HepG2 (cell line): ENCODE results near the gene CCDC57. TPM values are rescaled to one million over a fixed set of nuclear protein-coding genes. Genes with fewer than 3 reads are reported as not detected.

Experiments
- FOXK2 ChIP-seq: fragments of 450-650 bp; IDR thresholded peaks from 2 replicates; pipeline ENCODE4 v1.6.1; 2016
- HINFP ChIP-seq: sonication (generic); formaldehyde crosslinking; IDR thresholded peaks from 2 replicates; pipeline ENCODE4 v1.4.0; 2020; ENCODE audit warnings: low read depth, mild to moderate bottlenecking, missing genetic modification reagents
- IRX3 ChIP-seq: sonication (generic); formaldehyde crosslinking; IDR thresholded peaks from 2 replicates; pipeline ENCODE4 v1.8.1; 2023; ENCODE audit warnings: mild to moderate bottlenecking, low read depth, missing genetic modification reagents, borderline replicate concordance
- MAZ ChIP-seq, 2 experiments: sonication (generic) in 1 of 2; formaldehyde crosslinking in 1 of 2; IDR thresholded peaks; 2 replicates each; pipeline versions ENCODE4 v1.5.0 to v1.6.1; 2012 to 2020; ENCODE audit warnings: low read depth in 2 of 2, mild to moderate bottlenecking in 2 of 2, borderline replicate concordance in 1 of 2, improper control_type of control experiment in 1 of 2, low read length in 1 of 2, missing genetic modification reagents in 1 of 2, moderate library complexity in 1 of 2
- MED8 ChIP-seq: sonication (generic); formaldehyde crosslinking; IDR thresholded peaks from 2 replicates; pipeline ENCODE4 v1.8.1; 2023; ENCODE audit warnings: mild to moderate bottlenecking, missing genetic modification reagents; ENCODE audit not compliant: insufficient replicate concordance
- PLRG1 ChIP-seq: fragments of 450-650 bp; conservative IDR thresholded peaks from 2 replicates; pipeline ENCODE4 v1.6.1; 2016
- SRY ChIP-seq: sonication (generic); formaldehyde crosslinking; IDR thresholded peaks from 2 replicates; pipeline ENCODE4 v1.8.0; 2022; ENCODE audit warnings: mild to moderate bottlenecking, missing genetic modification reagents
- ZFP91 ChIP-seq: sonication (generic); formaldehyde crosslinking; IDR thresholded peaks from 2 replicates; pipeline ENCODE4 v1.9.0; 2022; ENCODE audit warnings: missing genetic modification reagents, mild to moderate bottlenecking, borderline replicate concordance
- ZMYM2 ChIP-seq: sonication (generic); formaldehyde crosslinking; IDR thresholded peaks from 2 replicates; pipeline ENCODE4 v1.8.0; 2022; ENCODE audit warnings: mild to moderate bottlenecking, missing genetic modification reagents
- ZNF570 ChIP-seq: sonication (generic); formaldehyde crosslinking; IDR thresholded peaks from 2 replicates; pipeline ENCODE4 v1.4.0; 2020; ENCODE audit warnings: mild to moderate bottlenecking, missing genetic modification reagents, borderline replicate concordance
- ZNF615 ChIP-seq: sonication (generic); formaldehyde crosslinking; IDR thresholded peaks from 2 replicates; pipeline ENCODE4 v1.5.0; 2020; ENCODE audit warnings: mild to moderate bottlenecking, missing genetic modification reagents, borderline replicate concordance
- polyA plus RNA-seq, 8 experiments: library from polyadenylated mRNA; depleted of rRNA in 3 of 8; stranded (reverse) in 7 of 8; unstranded in 1 of 8; fragments of >200 nt; fragmentation: Illumina TruSeq in 4 of 8; extraction: Trizol in 4 of 8; gene quantifications; 2 replicates each; pipeline versions ENCODE4 v1.2.1 to v1.2.3, GENCODE V29; 2011 to 2016; ENCODE audit warnings: low read depth in 4 of 8, missing spikeins in 1 of 8, mixed read lengths in 1 of 8; ENCODE audit not compliant: insufficient read depth in 1 of 8
- total RNA-seq, 5 experiments: library from RNA; depleted of rRNA; stranded (reverse); fragments of >200 nt; fragmentation: Illumina TruSeq; extraction: Trizol; gene quantifications; 2 replicates each; pipeline ENCODE4 v1.2.3, GENCODE V29; 2016; ENCODE audit warnings: low read depth in 1 of 5
- TF ChIP-seq, protein P1 (sequence below): sonication (generic); formaldehyde crosslinking; IDR thresholded peaks from 2 replicates; pipeline ENCODE4 v1.4.0; 2020; ENCODE audit warnings: mild to moderate bottlenecking, missing genetic modification reagents
- TF ChIP-seq, protein P2 (sequence below): sonication (generic); formaldehyde crosslinking; IDR thresholded peaks from 2 replicates; pipeline ENCODE4 v1.5.1; 2020; ENCODE audit warnings: missing genetic modification reagents, mild to moderate bottlenecking, borderline replicate concordance
- TF ChIP-seq, protein P3 (sequence below), 2 experiments: IDR thresholded peaks; 2 replicates each; pipeline ENCODE4 v1.6.1; 2011 to 2012; ENCODE audit warnings: low read length in 2 of 2, borderline replicate concordance in 1 of 2, low read depth in 1 of 2, mild to moderate bottlenecking in 1 of 2, moderate library complexity in 1 of 2

CCDC57 gene
- total and polyA plus RNA-seq, 2 of the 13 experiments (the other 11 are each of a cell fraction or from before 2014, with no cell fraction given) = 59.3 to 59.9 TPM

GRCh38 chr17:82230609-82231311 is 18.1 kb upstream of the CCDC57 start (continued):
- TF ChIP-seq, protein P1, sequence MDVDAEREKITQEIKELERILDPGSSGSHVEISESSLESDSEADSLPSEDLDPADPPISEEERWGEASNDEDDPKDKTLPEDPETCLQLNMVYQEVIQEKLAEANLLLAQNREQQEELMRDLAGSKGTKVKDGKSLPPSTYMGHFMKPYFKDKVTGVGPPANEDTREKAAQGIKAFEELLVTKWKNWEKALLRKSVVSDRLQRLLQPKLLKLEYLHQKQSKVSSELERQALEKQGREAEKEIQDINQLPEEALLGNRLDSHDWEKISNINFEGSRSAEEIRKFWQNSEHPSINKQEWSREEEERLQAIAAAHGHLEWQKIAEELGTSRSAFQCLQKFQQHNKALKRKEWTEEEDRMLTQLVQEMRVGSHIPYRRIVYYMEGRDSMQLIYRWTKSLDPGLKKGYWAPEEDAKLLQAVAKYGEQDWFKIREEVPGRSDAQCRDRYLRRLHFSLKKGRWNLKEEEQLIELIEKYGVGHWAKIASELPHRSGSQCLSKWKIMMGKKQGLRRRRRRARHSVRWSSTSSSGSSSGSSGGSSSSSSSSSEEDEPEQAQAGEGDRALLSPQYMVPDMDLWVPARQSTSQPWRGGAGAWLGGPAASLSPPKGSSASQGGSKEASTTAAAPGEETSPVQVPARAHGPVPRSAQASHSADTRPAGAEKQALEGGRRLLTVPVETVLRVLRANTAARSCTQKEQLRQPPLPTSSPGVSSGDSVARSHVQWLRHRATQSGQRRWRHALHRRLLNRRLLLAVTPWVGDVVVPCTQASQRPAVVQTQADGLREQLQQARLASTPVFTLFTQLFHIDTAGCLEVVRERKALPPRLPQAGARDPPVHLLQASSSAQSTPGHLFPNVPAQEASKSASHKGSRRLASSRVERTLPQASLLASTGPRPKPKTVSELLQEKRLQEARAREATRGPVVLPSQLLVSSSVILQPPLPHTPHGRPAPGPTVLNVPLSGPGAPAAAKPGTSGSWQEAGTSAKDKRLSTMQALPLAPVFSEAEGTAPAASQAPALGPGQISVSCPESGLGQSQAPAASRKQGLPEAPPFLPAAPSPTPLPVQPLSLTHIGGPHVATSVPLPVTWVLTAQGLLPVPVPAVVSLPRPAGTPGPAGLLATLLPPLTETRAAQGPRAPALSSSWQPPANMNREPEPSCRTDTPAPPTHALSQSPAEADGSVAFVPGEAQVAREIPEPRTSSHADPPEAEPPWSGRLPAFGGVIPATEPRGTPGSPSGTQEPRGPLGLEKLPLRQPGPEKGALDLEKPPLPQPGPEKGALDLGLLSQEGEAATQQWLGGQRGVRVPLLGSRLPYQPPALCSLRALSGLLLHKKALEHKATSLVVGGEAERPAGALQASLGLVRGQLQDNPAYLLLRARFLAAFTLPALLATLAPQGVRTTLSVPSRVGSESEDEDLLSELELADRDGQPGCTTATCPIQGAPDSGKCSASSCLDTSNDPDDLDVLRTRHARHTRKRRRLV (CRISPR knock-in tag) = peak; percentile 88
- peak; percentile 90 for TF ChIP-seq SRY (CRISPR knock-in tag)
- peak; percentile 96 for TF ChIP-seq IRX3 (CRISPR knock-in tag)
- TF ChIP-seq, protein P2, sequence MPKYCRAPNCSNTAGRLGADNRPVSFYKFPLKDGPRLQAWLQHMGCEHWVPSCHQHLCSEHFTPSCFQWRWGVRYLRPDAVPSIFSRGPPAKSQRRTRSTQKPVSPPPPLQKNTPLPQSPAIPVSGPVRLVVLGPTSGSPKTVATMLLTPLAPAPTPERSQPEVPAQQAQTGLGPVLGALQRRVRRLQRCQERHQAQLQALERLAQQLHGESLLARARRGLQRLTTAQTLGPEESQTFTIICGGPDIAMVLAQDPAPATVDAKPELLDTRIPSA (CRISPR knock-in tag) = peak; percentile 91
- no peak for TF ChIP-seq PLRG1
- TF ChIP-seq MAZ (IDR thresholded peaks at IDR 0.05; ENCODE audit: borderline replicate concordance, low read depth, low read length) = peak; percentile 70; the same call in 1 of the 2 replicates
- peak; percentile 93 for TF ChIP-seq MAZ (CRISPR knock-in tag; IDR thresholded peaks at IDR 0.05; ENCODE audit: low read depth)
- TF ChIP-seq ZMYM2 (CRISPR knock-in tag) = peak; percentile 85
- TF ChIP-seq MED8 (CRISPR knock-in tag) = peak; percentile 91
- peak; percentile 92; the same call in 1 of the 2 replicates for TF ChIP-seq ZNF570 (CRISPR knock-in tag)
- peak; percentile 81 for TF ChIP-seq ZFP91 (CRISPR knock-in tag)
- TF ChIP-seq, protein P3, sequence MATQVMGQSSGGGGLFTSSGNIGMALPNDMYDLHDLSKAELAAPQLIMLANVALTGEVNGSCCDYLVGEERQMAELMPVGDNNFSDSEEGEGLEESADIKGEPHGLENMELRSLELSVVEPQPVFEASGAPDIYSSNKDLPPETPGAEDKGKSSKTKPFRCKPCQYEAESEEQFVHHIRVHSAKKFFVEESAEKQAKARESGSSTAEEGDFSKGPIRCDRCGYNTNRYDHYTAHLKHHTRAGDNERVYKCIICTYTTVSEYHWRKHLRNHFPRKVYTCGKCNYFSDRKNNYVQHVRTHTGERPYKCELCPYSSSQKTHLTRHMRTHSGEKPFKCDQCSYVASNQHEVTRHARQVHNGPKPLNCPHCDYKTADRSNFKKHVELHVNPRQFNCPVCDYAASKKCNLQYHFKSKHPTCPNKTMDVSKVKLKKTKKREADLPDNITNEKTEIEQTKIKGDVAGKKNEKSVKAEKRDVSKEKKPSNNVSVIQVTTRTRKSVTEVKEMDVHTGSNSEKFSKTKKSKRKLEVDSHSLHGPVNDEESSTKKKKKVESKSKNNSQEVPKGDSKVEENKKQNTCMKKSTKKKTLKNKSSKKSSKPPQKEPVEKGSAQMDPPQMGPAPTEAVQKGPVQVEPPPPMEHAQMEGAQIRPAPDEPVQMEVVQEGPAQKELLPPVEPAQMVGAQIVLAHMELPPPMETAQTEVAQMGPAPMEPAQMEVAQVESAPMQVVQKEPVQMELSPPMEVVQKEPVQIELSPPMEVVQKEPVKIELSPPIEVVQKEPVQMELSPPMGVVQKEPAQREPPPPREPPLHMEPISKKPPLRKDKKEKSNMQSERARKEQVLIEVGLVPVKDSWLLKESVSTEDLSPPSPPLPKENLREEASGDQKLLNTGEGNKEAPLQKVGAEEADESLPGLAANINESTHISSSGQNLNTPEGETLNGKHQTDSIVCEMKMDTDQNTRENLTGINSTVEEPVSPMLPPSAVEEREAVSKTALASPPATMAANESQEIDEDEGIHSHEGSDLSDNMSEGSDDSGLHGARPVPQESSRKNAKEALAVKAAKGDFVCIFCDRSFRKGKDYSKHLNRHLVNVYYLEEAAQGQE (IDR thresholded peaks at IDR 0.05; ENCODE audit: borderline replicate concordance in 1 of 2, low read depth in 1 of 2, low read length in 2 of 2) = no peak
- no peak for TF ChIP-seq FOXK2
- TF ChIP-seq ZNF615 (CRISPR knock-in tag) = peak; percentile 76; the same call in 1 of the 2 replicates
- peak; percentile 85; the same call in 1 of the 2 replicates for TF ChIP-seq HINFP
